A204.1 (cell line): ENCODE results near the gene AHCYL2.
"Not testable (repeated sequence)": the region's sequence is repeated elsewhere in the genome, so short reads cannot be mapped to it uniquely, and the experiment has no call there.

Source experiments
- FAIRE-seq: peaks from 2 replicates; lab custom pipeline; 2012; peaks lifted over from hg19 to GRCh38; lab: Jason Lieb, UNC

The AHCYL2 gene

GRCh38 chr7:129292861-129293260 is 68.0 kb downstream of the AHCYL2 start:
- FAIRE-seq: no peak

- FAIRE-seq: no peak
Measured at GRCh38 chr7:129295015-129295423, 70.2 kb downstream of the AHCYL2 start.

- FAIRE-seq: peak; percentile 96
Measured at GRCh38 chr7:129298268-129298893, 73.6 kb downstream of the AHCYL2 start.

GRCh38 chr7:129299889-129300288 is 75.1 kb downstream of the AHCYL2 start:
- FAIRE-seq: peak; percentile 65

- not testable (repeated sequence) for FAIRE-seq
Measured at GRCh38 chr7:129300299-129300698, 75.5 kb downstream of the AHCYL2 start.

- no peak for FAIRE-seq
Measured at GRCh38 chr7:129307592-129307991, 82.8 kb downstream of the AHCYL2 start.

GRCh38 chr7:129308047-129308446 is 83.2 kb downstream of the AHCYL2 start:
- FAIRE-seq: no peak

- FAIRE-seq: no peak
Measured at GRCh38 chr7:129311429-129311828, 86.6 kb downstream of the AHCYL2 start.

GRCh38 chr7:129313282-129313681 is 88.5 kb downstream of the AHCYL2 start:
- FAIRE-seq: no peak

- no peak for FAIRE-seq
Measured at GRCh38 chr7:129315960-129316359, 91.1 kb downstream of the AHCYL2 start.

- FAIRE-seq: no peak
Measured at GRCh38 chr7:129317450-129317849, 92.6 kb downstream of the AHCYL2 start.

GRCh38 chr7:129327076-129327475 is 102.2 kb downstream of the AHCYL2 start:
- FAIRE-seq: no peak

- FAIRE-seq: no peak
Measured at GRCh38 chr7:129332254-129333035, 107.6 kb downstream of the AHCYL2 start.

GRCh38 chr7:129334473-129334872 is 109.6 kb downstream of the AHCYL2 start:
- no peak for FAIRE-seq

- FAIRE-seq: no peak
Measured at GRCh38 chr7:129338450-129338849, 113.6 kb downstream of the AHCYL2 start.

GRCh38 chr7:129341212-129341611 is 116.4 kb downstream of the AHCYL2 start:
- FAIRE-seq: no peak

- no peak for FAIRE-seq
Measured at GRCh38 chr7:129341816-129342806, 117.3 kb downstream of the AHCYL2 start.

GRCh38 chr7:129343099-129343700 is 118.4 kb downstream of the AHCYL2 start:
- FAIRE-seq: peak; percentile 95

GRCh38 chr7:129347330-129347729 is 122.5 kb downstream of the AHCYL2 start:
- FAIRE-seq: no peak

GRCh38 chr7:129348023-129348740 is 123.4 kb downstream of the AHCYL2 start:
- no peak for FAIRE-seq

GRCh38 chr7:129351320-129351719 is 126.5 kb downstream of the AHCYL2 start:
- FAIRE-seq: no peak
